Neuron (in vitro differentiated cells): ENCODE data around the gene PTPRR.
"Not testable (repeated sequence)": the region's sequence is repeated elsewhere in the genome, so short reads cannot be mapped to it uniquely, and the experiment has no call there.

ENCODE experiments used
- H2AFZ ChIP-seq: one replicate; pipeline ENCODE4 v1.6.1; 2013; ENCODE audit warnings: low read depth, mild to moderate bottlenecking, inconsistent platforms, low read length, moderate library complexity
- H3K27me3 ChIP-seq: one replicate; pipeline ENCODE4 v1.6.1; 2013; ENCODE audit warnings: low read length; ENCODE audit not compliant: insufficient read depth
- H3K36me3 ChIP-seq: one replicate; pipeline ENCODE4 v1.6.1; 2013; ENCODE audit warnings: low read length; ENCODE audit not compliant: insufficient read depth
- H3K4me1 ChIP-seq: one replicate; pipeline ENCODE4 v1.6.1; 2013; ENCODE audit warnings: low read length; ENCODE audit not compliant: insufficient read depth
- H3K4me3 ChIP-seq: 2 replicates; pipeline ENCODE4 v1.5.1; 2013; ENCODE audit warnings: mild to moderate bottlenecking, low read length, moderate library complexity
- H3K9me3 ChIP-seq: one replicate; pipeline ENCODE4 v1.6.1; 2013; ENCODE audit warnings: low read length

PTPRR gene

GRCh38 chr12:70826156-70826555, 94.4 kb downstream of the PTPRR start:
- no peaks in the 10 kb centered on the region for H3K9me3 ChIP-seq

GRCh38 chr12:70824511-70824910, 96.0 kb downstream of the PTPRR start:
- Histone ChIP-seq H3K36me3 (no peaks in the 10 kb centered on the region), H3K9me3 (no peaks in the 10 kb centered on the region), H3K27me3 (no peaks in the 10 kb centered on the region), H3K4me1 (peaks cover 3% of the 10 kb centered on the region), H3K4me3 (no peak overlapping the region), H2AFZ (no peak overlapping the region)

More at GRCh38 chr12:70826156-70826555, 94.4 kb downstream of the PTPRR start:
- H3K4me3 ChIP-seq, result no peak overlapping the region
- H3K4me1 ChIP-seq, result peaks cover 3% of the 10 kb centered on the region
- no peaks in the 10 kb centered on the region for H3K27me3 ChIP-seq
- no peak overlapping the region for H2AFZ ChIP-seq
- no peaks in the 10 kb centered on the region for H3K36me3 ChIP-seq

- no peak overlapping the region for H2AFZ ChIP-seq
- H3K9me3 ChIP-seq, result no peaks in the 10 kb centered on the region
- H3K4me1 ChIP-seq, result peaks cover 2% of the 10 kb centered on the region
- H3K36me3 ChIP-seq, result no peaks in the 10 kb centered on the region
- H3K27me3 ChIP-seq, result no peaks in the 10 kb centered on the region
- H3K4me3 ChIP-seq, result no peak overlapping the region
Observed at GRCh38 chr12:70823182-70823976, 97.2 kb downstream of the PTPRR start.

GRCh38 chr12:70822412-70822811, 98.1 kb downstream of the PTPRR start:
- Histone ChIP-seq H3K9me3 (no peaks in the 10 kb centered on the region), H3K4me3 (no peak overlapping the region), H2AFZ (no peak overlapping the region), H3K27me3 (no peaks in the 10 kb centered on the region), H3K36me3 (no peaks in the 10 kb centered on the region), H3K4me1 (no peaks in the 10 kb centered on the region)

- no peaks in the 10 kb centered on the region for H3K27me3 ChIP-seq
- no peak overlapping the region for H2AFZ ChIP-seq
- H3K9me3 ChIP-seq, result no peaks in the 10 kb centered on the region
- H3K4me3 ChIP-seq, result no peak overlapping the region
- no peaks in the 10 kb centered on the region for H3K4me1 ChIP-seq
- H3K36me3 ChIP-seq, result no peaks in the 10 kb centered on the region
Observed at GRCh38 chr12:70815971-70816391, 104.6 kb downstream of the PTPRR start.

GRCh38 chr12:70815056-70815455, 105.5 kb downstream of the PTPRR start:
- no peaks in the 10 kb centered on the region for H3K27me3 ChIP-seq
- no peak overlapping the region for H3K4me3 ChIP-seq
- H2AFZ ChIP-seq, result no peak overlapping the region
- H3K36me3 ChIP-seq, result no peaks in the 10 kb centered on the region
- no peaks in the 10 kb centered on the region for H3K4me1 ChIP-seq
- H3K9me3 ChIP-seq, result no peaks in the 10 kb centered on the region

- H2AFZ ChIP-seq, result no peak overlapping the region
- no peaks in the 10 kb centered on the region for H3K4me1 ChIP-seq
- H3K9me3 ChIP-seq, result no peaks in the 10 kb centered on the region
- no peaks in the 10 kb centered on the region for H3K27me3 ChIP-seq
- no peaks in the 10 kb centered on the region for H3K36me3 ChIP-seq
- no peak overlapping the region for H3K4me3 ChIP-seq
Observed at GRCh38 chr12:70813559-70813958, 107.0 kb downstream of the PTPRR start.

- H3K36me3 ChIP-seq, result no peaks in the 10 kb centered on the region
Observed at GRCh38 chr12:70812136-70812535, 108.4 kb downstream of the PTPRR start.

GRCh38 chr12:70809887-70810286, 110.7 kb downstream of the PTPRR start:
- Histone ChIP-seq H3K4me1 (no peaks in the 10 kb centered on the region), H3K27me3 (no peaks in the 10 kb centered on the region), H3K4me3 (no peak overlapping the region), H3K9me3 (no peaks in the 10 kb centered on the region), H3K36me3 (no peaks in the 10 kb centered on the region), H2AFZ (no peak overlapping the region)

More at GRCh38 chr12:70812136-70812535, 108.4 kb downstream of the PTPRR start:
- H3K9me3 ChIP-seq, result no peaks in the 10 kb centered on the region
- no peaks in the 10 kb centered on the region for H3K27me3 ChIP-seq
- H3K4me1 ChIP-seq, result no peaks in the 10 kb centered on the region
- no peak overlapping the region for H2AFZ ChIP-seq
- no peak overlapping the region for H3K4me3 ChIP-seq

- H3K4me1 ChIP-seq, result not testable (repeated sequence)
Observed at GRCh38 chr12:70807993-70808392, 112.5 kb downstream of the PTPRR start.

GRCh38 chr12:70806827-70807226, 113.7 kb downstream of the PTPRR start:
- no peak overlapping the region for H2AFZ ChIP-seq
- H3K36me3 ChIP-seq, result no peaks in the 10 kb centered on the region
- H3K4me3 ChIP-seq, result no peak overlapping the region
- H3K4me1 ChIP-seq, result no peaks in the 10 kb centered on the region
- H3K27me3 ChIP-seq, result no peaks in the 10 kb centered on the region
- no peaks in the 10 kb centered on the region for H3K9me3 ChIP-seq

More at GRCh38 chr12:70807993-70808392, 112.5 kb downstream of the PTPRR start:
- not testable (repeated sequence) for H3K4me3 ChIP-seq, H3K9me3 ChIP-seq, H3K36me3 ChIP-seq, H2AFZ ChIP-seq, H3K27me3 ChIP-seq

GRCh38 chr12:70806043-70806442, 114.5 kb downstream of the PTPRR start:
- Histone ChIP-seq H2AFZ (no peak overlapping the region), H3K4me3 (no peak overlapping the region), H3K27me3 (no peaks in the 10 kb centered on the region), H3K9me3 (no peaks in the 10 kb centered on the region), H3K4me1 (no peaks in the 10 kb centered on the region), H3K36me3 (no peaks in the 10 kb centered on the region)

- Histone ChIP-seq H2AFZ (no peak overlapping the region), H3K36me3 (no peaks in the 10 kb centered on the region), H3K4me1 (no peaks in the 10 kb centered on the region), H3K27me3 (no peaks in the 10 kb centered on the region), H3K4me3 (no peak overlapping the region), H3K9me3 (no peaks in the 10 kb centered on the region)
Observed at GRCh38 chr12:70798016-70798783, 122.3 kb downstream of the PTPRR start.
